ENCODE measurements around the gene STARD7.
A peak's percentile ranks its signal among the peaks of the same experiment; 100 is the strongest.

Gene STARD7

DNA sequence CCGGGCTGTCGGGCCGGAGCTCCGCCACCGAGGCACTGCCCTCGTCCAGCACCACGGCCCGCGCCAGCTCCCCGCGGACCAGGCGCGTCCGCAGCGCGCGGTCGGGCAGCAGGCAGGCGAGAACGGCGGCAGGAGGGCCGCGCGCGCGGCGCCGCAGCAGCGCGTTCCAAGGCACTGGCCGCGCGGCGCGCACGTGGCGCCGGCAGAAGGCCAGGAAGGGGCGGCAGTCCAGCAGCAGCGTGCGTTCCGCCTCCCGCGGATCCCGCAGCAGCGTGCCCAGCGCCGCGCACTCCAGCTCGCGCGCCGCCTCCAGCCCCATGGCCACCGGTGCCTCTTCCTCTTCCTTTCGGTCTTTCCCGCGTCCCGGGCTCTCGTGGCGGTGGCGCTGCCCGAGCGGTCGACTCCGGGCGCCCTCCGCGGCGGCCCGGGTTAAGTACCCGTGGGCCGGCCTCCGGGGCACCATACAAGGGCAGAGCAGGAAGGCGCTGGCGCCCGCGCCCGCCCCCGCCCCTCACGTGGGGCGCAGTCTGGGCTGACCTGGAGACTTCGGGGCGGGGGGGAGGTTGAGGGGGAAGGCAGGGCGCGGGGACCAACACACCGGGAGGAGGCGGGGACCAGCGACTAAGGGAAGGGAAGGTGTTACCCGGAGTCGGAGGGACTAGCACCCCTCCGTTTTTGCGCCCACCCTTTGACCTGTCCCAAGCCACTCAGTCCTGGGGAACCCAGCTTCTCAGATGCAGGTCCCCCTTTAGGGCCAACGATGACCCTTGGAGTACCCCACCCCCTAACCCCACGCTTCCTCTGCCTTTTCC, 63.4 kb downstream of the STARD7 start, which contains the start of gene DUSP2:
TSS of gene DUSP2 (minus strand) at position 405 of the 812 bp plus-strand sequence. CDS start at position 319, 86 bp downstream.
- no peak for TF ChIP-seq EZH2phosphoT487 (IDR thresholded peaks at IDR 0.05; ENCODE audit: low read depth)
- peak within 1 kb of the TSS; percentile 95 for H3K4me3 ChIP-seq (ENCODE audit: low read length)
- H3K9me3 ChIP-seq (ENCODE audit: insufficient read depth, low read length), result no peaks in the 10 kb centered on the region
- H4K20me1 ChIP-seq (ENCODE audit: insufficient read depth, low read length), result peaks cover 34% of the 10 kb centered on the region
- H3K27ac ChIP-seq (ENCODE audit: low read length), result peak within 1 kb of the TSS; percentile 98
- peaks cover 61% of the 10 kb centered on the region for H3K4me1 ChIP-seq (ENCODE audit: low read length)
- peak within 1 kb of the TSS; percentile 98 for H3K4me2 ChIP-seq (ENCODE audit: low read length)
- peaks cover 37% of the 10 kb centered on the region for H3K79me2 ChIP-seq (ENCODE audit: low read length)
- no peak within 1 kb of the TSS for H2AFZ ChIP-seq (ENCODE audit: low read depth, low read length)
- peak within 1 kb of the TSS; percentile 98 for H3K9ac ChIP-seq (ENCODE audit: low read length)
- no peaks in the 10 kb centered on the region for H3K27me3 ChIP-seq (ENCODE audit: low read depth, low read length)
- H3K36me3 ChIP-seq (replicated peaks; ENCODE audit: low read depth, low read length), result peaks cover 35% of the 10 kb centered on the region

GRCh38 chr2:96144481-96145035, 64.1 kb downstream of the STARD7 start:
- peak overlapping the region; percentile 91 for H3K4me2 ChIP-seq (ENCODE audit: low read length)
- no peak for TF ChIP-seq CTCF (IDR thresholded peaks at IDR 0.05; ENCODE audit: low read depth, low read length)
- no peak for TF ChIP-seq EZH2phosphoT487 (IDR thresholded peaks at IDR 0.05; ENCODE audit: low read depth)
- peak overlapping the region; percentile 92 for H3K9ac ChIP-seq (ENCODE audit: low read length)
- H4K20me1 ChIP-seq (ENCODE audit: insufficient read depth, low read length), result peaks cover 34% of the 10 kb centered on the region
- no peaks in the 10 kb centered on the region for H3K27me3 ChIP-seq (ENCODE audit: low read depth, low read length)
- H3K36me3 ChIP-seq (replicated peaks; ENCODE audit: low read depth, low read length), result peaks cover 35% of the 10 kb centered on the region
- no peaks in the 10 kb centered on the region for H3K9me3 ChIP-seq (ENCODE audit: insufficient read depth, low read length)
- peaks cover 37% of the 10 kb centered on the region for H3K79me2 ChIP-seq (ENCODE audit: low read length)
- H3K4me1 ChIP-seq (ENCODE audit: low read length), result peaks cover 57% of the 10 kb centered on the region
- H3K4me3 ChIP-seq (ENCODE audit: low read length), result peak overlapping the region; percentile 95
- H3K27ac ChIP-seq (ENCODE audit: low read length), result peak overlapping the region; percentile 98
- no peak overlapping the region for H2AFZ ChIP-seq (ENCODE audit: low read depth, low read length)

DNA sequence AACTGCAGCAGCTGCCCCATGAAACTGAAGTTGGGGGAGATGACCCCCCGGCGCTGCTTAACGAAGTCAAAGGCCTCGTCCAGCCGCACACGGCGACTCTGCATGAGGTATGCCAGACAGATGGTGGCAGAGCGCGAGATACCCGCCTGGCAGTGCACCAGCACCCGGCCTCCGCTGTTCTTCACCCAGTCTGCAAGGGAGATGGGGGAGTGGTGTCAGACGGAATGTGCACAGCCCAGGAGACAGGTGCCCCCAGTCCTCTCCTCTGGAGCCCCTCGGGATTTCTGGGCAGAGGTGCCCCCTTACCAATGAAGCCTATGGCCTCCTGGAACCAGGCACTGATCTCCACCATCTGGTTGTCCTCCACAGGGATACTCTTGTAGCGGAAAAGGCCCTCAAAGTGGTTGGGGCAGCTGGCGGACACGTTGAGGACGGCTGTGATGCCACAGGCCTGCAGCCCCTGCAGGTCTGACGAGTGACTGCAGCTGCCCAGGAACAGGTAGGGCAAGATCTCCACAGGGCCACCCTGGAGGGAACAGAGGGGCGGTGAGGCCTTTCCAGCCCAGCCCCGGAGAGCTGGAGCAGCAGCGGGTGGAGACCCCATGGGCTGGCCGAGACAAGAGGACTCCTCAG, 64.7 kb downstream of the STARD7 start:
- Histone ChIP-seq H3K4me3 (ENCODE audit: low read length) (peak overlapping the region; percentile 95), H3K27ac (ENCODE audit: low read length) (peak overlapping the region; percentile 98), H3K27me3 (ENCODE audit: low read depth, low read length) (no peaks in the 10 kb centered on the region), H3K4me2 (ENCODE audit: low read length) (peak overlapping the region; percentile 91), H3K36me3 (replicated peaks; ENCODE audit: low read depth, low read length) (peaks cover 38% of the 10 kb centered on the region), H3K9me3 (ENCODE audit: insufficient read depth, low read length) (no peaks in the 10 kb centered on the region), H2AFZ (ENCODE audit: low read depth, low read length) (no peak overlapping the region), H3K79me2 (ENCODE audit: low read length) (peaks cover 37% of the 10 kb centered on the region), H4K20me1 (ENCODE audit: insufficient read depth, low read length) (peaks cover 39% of the 10 kb centered on the region), H3K4me1 (ENCODE audit: low read length) (peaks cover 57% of the 10 kb centered on the region), H3K9ac (ENCODE audit: low read length) (peak overlapping the region; percentile 92)
- TF ChIP-seq CTCF (IDR thresholded peaks at IDR 0.05; ENCODE audit: low read depth, low read length) (no peak), EZH2phosphoT487 (IDR thresholded peaks at IDR 0.05; ENCODE audit: low read depth) (no peak)

GRCh38 chr2:96143231-96143847, 65.3 kb downstream of the STARD7 start:
- H3K79me2 ChIP-seq (ENCODE audit: low read length), result peaks cover 37% of the 10 kb centered on the region
- H3K27ac ChIP-seq (ENCODE audit: low read length), result peak overlapping the region; percentile 98
- peaks cover 40% of the 10 kb centered on the region for H4K20me1 ChIP-seq (ENCODE audit: insufficient read depth, low read length)
- no peak for TF ChIP-seq CTCF (IDR thresholded peaks at IDR 0.05; ENCODE audit: low read depth, low read length)
- peaks cover 38% of the 10 kb centered on the region for H3K36me3 ChIP-seq (replicated peaks; ENCODE audit: low read depth, low read length)
- no peak overlapping the region for H2AFZ ChIP-seq (ENCODE audit: low read depth, low read length)
- peaks cover 58% of the 10 kb centered on the region for H3K4me1 ChIP-seq (ENCODE audit: low read length)
- H3K4me3 ChIP-seq (ENCODE audit: low read length), result peak overlapping the region; percentile 95
- H3K9me3 ChIP-seq (ENCODE audit: insufficient read depth, low read length), result no peaks in the 10 kb centered on the region
- H3K27me3 ChIP-seq (ENCODE audit: low read depth, low read length), result no peaks in the 10 kb centered on the region
- H3K9ac ChIP-seq (ENCODE audit: low read length), result peak overlapping the region; percentile 92
- H3K4me2 ChIP-seq (ENCODE audit: low read length), result peak overlapping the region; percentile 91

Data from OCI-LY3 (cell line).